Adrenal gland (tissue), 12 donors: ENCODE results near the gene CFAP77. TPM values are rescaled to one million over a fixed set of nuclear protein-coding genes. Genes with fewer than 3 reads are reported as not detected.

ENCODE experiments used
- DNase-seq, 7 donors: peaks; one replicate each; pipeline ENCODE4 v3.0.0-alpha.2; 2019 to 2020
- H3K27ac ChIP-seq, 5 donors: fragments of 200-600 bp; sonication (generic) in 4 of 5; 1 replicate in 3 of 5; 2 replicates in 2 of 5; pipeline versions ENCODE4 v1.5.1 to v1.8.0; 2016 to 2020; ENCODE audit warnings: mild to moderate bottlenecking in 1 of 5
- H3K27me3 ChIP-seq: fragments of 200-600 bp; 2 replicates; pipeline ENCODE4 v1.8.0; 2021
- H3K36me3 ChIP-seq, 2 donors: fragments of 200-600 bp; replicated peaks in 1 of 2; 1 replicate in 1 of 2; 2 replicates in 1 of 2; pipeline versions ENCODE4 v1.5.1 to v1.8.0; 2018 to 2022
- H3K4me1 ChIP-seq, 2 donors: fragments of 200-600 bp; replicated peaks in 1 of 2; 1 replicate in 1 of 2; 2 replicates in 1 of 2; pipeline versions ENCODE4 v1.5.1 to v1.8.0; 2018 to 2021
- H3K4me3 ChIP-seq, 4 donors: fragments of 200-600 bp; sonication (generic) in 3 of 4; one replicate each; pipeline ENCODE4 v1.5.1; 2016 to 2018
- H3K9me3 ChIP-seq, 3 donors: fragments of 200-600 bp; sonication (generic) in 1 of 3; replicated peaks in 1 of 3; 1 replicate in 2 of 3; 2 replicates in 1 of 3; pipeline versions ENCODE4 v1.5.1 to v1.8.0; 2016 to 2021
- CTCF ChIP-seq, 6 experiments: fragments of 450-650 bp in 4 of 6; fragments of 200-600 bp in 2 of 6; sonication (generic) in 1 of 6; IDR thresholded peaks; 1 replicate in 5 of 6; 2 replicates in 1 of 6; pipeline versions ENCODE4 v1.5.1 to v1.8.0; 2016 to 2021; ENCODE audit warnings: antibody characterized with exemption in 6 of 6, mild to moderate bottlenecking in 2 of 6, moderate library complexity in 1 of 6
- POLR2A ChIP-seq, 2 donors: fragments of 450-650 bp; IDR thresholded peaks; one replicate each; pipeline ENCODE4 v1.6.1; 2017; ENCODE audit warnings: antibody characterized with exemption in 2 of 2, mild to moderate bottlenecking in 2 of 2, moderate library complexity in 1 of 2
- WGBS, 4 donors: extraction: QIAGEN DNeasy Blood & Tissue Kit in 2 of 4; methylation state at CpG; one replicate each; pipeline versions ENCODE4 v1.1.5 to v1.1.7; 2013 to 2017; 5-methylcytosine and 5-hydroxymethylcytosine counted together
- intact Hi-C, 2 donors: fragments of 100-400 bp; cut with DNase I; formaldehyde crosslinking; loops; one replicate each; pipeline versions ENCODE4 v1.14.1 to v1.15.0; 2022 to 2023
- polyA plus RNA-seq, 3 donors: library from polyadenylated mRNA; stranded (reverse); fragments of 200-250 nt in 2 of 3; fragments of 350-450 nt in 1 of 3; fragmentation: Illumina TruSeq in 1 of 3; extraction: RNeasy Lipid Tissue Mini Kit (QIAGEN cat#74804) in 1 of 3; gene quantifications; one replicate each; pipeline ENCODE4 v1.2.3, GENCODE V29; 2013 to 2014
- total RNA-seq, 9 donors: library from RNA; depleted of rRNA in 4 of 9; stranded (reverse); fragments of >200 nt in 4 of 9; fragments of 120-200 nt in 1 of 9; fragmentation: NEBNext Ultra II Directional in 1 of 9; extraction: Animal tissue kit (Norgen Biotek cat#: 25700) in 1 of 9; gene quantifications; one replicate each; pipeline versions ENCODE4 v1.1.0 to v1.2.4, GENCODE V29; 2013 to 2023
- donor health status: healthy with polysubstance abuse.
- donor health status: Bipolar disorder and iron deficiency.
- donor health status: DM: yes; HTN: yes; CAD: no.
- donor health status: DM: no; HTN: no; CAD: no.
- donor health status: DM: no; HTN: no; CAD: no.
- donor health status: DM: yes; HTN: yes; CAD: no.

Gene CFAP77
- total and polyA plus RNA-seq, 12 donors: not detected

- Histone ChIP-seq H3K9me3 (no peaks in the 10 kb centered on the region), H3K36me3 (no peaks in the 10 kb centered on the region), H3K4me1 (no peaks in the 10 kb centered on the region), H3K4me3 (no peak overlapping the region), H3K27me3 (peaks cover 24% of the 10 kb centered on the region), H3K27ac (no peak overlapping the region)
- intact Hi-C loops: no loop called here
- TF ChIP-seq CTCF (IDR thresholded peaks at IDR 0.05) (no peak), POLR2A (IDR thresholded peaks at IDR 0.05) (no peak)
- 48 to 64% (median 55%) methylated on average over 8 to 9 of the region's 9 CpGs for WGBS, 4 donors
- no peak for DNase-seq
Observed at GRCh38 chr9:132488626-132489025, 78.6 kb downstream of the CFAP77 start.

DNA sequence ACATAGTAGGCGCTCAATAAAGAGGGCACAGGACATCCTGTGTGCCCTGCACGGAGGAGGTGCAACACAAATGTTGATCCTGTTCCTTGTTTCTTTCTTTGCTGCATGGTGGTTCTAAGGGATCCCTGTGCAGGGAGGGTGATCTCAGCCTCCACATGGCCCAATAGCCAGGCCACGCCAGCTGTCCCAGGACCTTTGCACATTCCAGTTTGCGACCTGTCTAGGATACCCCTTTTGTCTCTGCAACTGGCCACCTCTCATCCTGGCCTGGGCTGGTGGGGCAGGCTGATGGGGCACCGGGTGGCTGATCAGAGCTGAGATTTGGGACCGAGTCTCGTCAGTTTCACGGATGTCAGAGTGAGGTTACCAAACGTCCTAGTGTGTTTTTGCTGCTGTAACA lies 79.5 kb downstream of the CFAP77 start:
- Histone ChIP-seq H3K27me3 (peaks cover 24% of the 10 kb centered on the region), H3K4me3 (no peak overlapping the region), H3K9me3 (no peaks in the 10 kb centered on the region), H3K27ac (no peak overlapping the region), H3K4me1 (no peaks in the 10 kb centered on the region), H3K36me3 (no peaks in the 10 kb centered on the region)
- no peak for DNase-seq
- TF ChIP-seq POLR2A (IDR thresholded peaks at IDR 0.05) (no peak), CTCF (IDR thresholded peaks at IDR 0.05) (no peak)
- intact Hi-C loops: no loop called here
- 62 to 72% (median 71%) methylated on average over 7 to 9 of the region's 9 CpGs for WGBS, 4 donors

DNA sequence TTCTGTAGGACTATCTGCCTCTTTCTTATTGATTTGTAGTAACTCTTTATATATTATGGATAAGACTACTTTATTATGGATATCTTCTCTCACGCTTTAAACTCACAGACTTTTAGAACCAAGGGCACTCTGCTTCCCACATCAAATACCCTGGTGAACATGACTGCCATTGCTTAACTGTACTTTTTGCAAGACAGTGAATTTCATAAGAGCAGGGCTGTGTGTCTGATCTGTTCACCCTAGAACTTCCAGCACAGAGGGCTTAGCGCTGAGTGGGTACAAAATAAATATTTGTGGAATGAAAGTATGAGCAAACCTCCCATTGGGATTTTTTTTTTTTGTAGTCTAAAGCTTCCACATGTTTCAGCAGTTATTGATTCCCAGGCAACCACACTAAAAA lies 84.8 kb downstream of the CFAP77 start:
- no peak overlapping the region for H3K4me3 ChIP-seq
- H3K36me3 ChIP-seq: no peaks in the 10 kb centered on the region
- intact Hi-C loops: no loop called here
- no peaks in the 10 kb centered on the region for H3K4me1 ChIP-seq
- TF ChIP-seq POLR2A (IDR thresholded peaks at IDR 0.05) (no peak), CTCF (IDR thresholded peaks at IDR 0.05) (no peak)
- no peaks in the 10 kb centered on the region for H3K27me3 ChIP-seq
- no peak overlapping the region for H3K27ac ChIP-seq
- H3K9me3 ChIP-seq: no peaks in the 10 kb centered on the region
- WGBS, 4 donors: 83 to 86% (median 84%) methylated on average over 2 of the region's 2 CpGs
- DNase-seq: no peak

GRCh38 chr9:132497731-132498130 lies 87.7 kb downstream of the CFAP77 start:
- intact Hi-C loops: no loop called here
- H3K9me3 ChIP-seq: no peaks in the 10 kb centered on the region
- 83 to 90% (median 88%) methylated on average over 5 to 16 of the region's 16 CpGs for WGBS, 4 donors
- no peak for TF ChIP-seq POLR2A (IDR thresholded peaks at IDR 0.05)
- no peak for TF ChIP-seq CTCF (IDR thresholded peaks at IDR 0.05)
- H3K36me3 ChIP-seq: no peaks in the 10 kb centered on the region
- no peak overlapping the region for H3K27ac ChIP-seq
- no peaks in the 10 kb centered on the region for H3K27me3 ChIP-seq
- no peak overlapping the region for H3K4me3 ChIP-seq
- H3K4me1 ChIP-seq: no peaks in the 10 kb centered on the region
- no peak for DNase-seq
